Glutamatergic neuron (in vitro differentiated cells): Measurements from ENCODE around the gene PDE8B. TPM values are rescaled to one million over a fixed set of nuclear protein-coding genes. Genes with fewer than 3 reads are reported as not detected.

Source experiments
- DNase-seq: peaks from one replicate; pipeline ENCODE4 v3.0.0; 2022
- H3K27ac Mint-ChIP-seq: one replicate; pipeline ENCODE4 v1.8.0; 2020; ENCODE audit warnings: mild to moderate bottlenecking, mixed read lengths, inconsistent platforms; ENCODE audit not compliant: unreplicated experiment
- H3K27me3 Mint-ChIP-seq: one replicate; pipeline ENCODE4 v1.8.0; 2020; ENCODE audit warnings: mild to moderate bottlenecking, moderate library complexity, mixed read lengths, inconsistent platforms; ENCODE audit not compliant: unreplicated experiment
- H3K36me3 Mint-ChIP-seq: one replicate; pipeline ENCODE4 v1.8.0; 2020; ENCODE audit warnings: mild to moderate bottlenecking, mixed read lengths, inconsistent platforms; ENCODE audit not compliant: unreplicated experiment
- H3K4me1 Mint-ChIP-seq: one replicate; pipeline ENCODE4 v1.8.0; 2020; ENCODE audit warnings: mild to moderate bottlenecking, low read depth, mixed read lengths, inconsistent platforms; ENCODE audit not compliant: unreplicated experiment
- H3K4me3 Mint-ChIP-seq: one replicate; pipeline ENCODE4 v1.8.0; 2020; ENCODE audit warnings: mild to moderate bottlenecking, mixed read lengths, inconsistent platforms; ENCODE audit not compliant: unreplicated experiment
- H3K9me3 Mint-ChIP-seq: one replicate; pipeline ENCODE4 v1.8.0; 2020; ENCODE audit warnings: mild to moderate bottlenecking, moderate library complexity, mixed read lengths, inconsistent platforms; ENCODE audit not compliant: unreplicated experiment
- CTCF ChIP-seq: fragments of 200-600 bp; sonication (generic); IDR thresholded peaks from one replicate; pipeline ENCODE4 v1.5.0; 2021; ENCODE audit not compliant: partially characterized antibody, unreplicated experiment
- total RNA-seq: library from RNA; stranded (reverse); fragmentation: NEBNext Ultra II Directional; extraction: Animal tissue kit (Norgen Biotek cat#: 25700); gene quantifications from one replicate; pipeline ENCODE4 v1.2.1, GENCODE V29; 2021; ENCODE audit not compliant: unreplicated experiment

PDE8B gene
- total RNA-seq, 1 donor from 2014 or later: 1.1 TPM

GRCh38 chr5:77443670-77444069, 233.2 kb downstream of the PDE8B start:
- peaks cover 6% of the 10 kb centered on the region for H3K36me3 Mint-ChIP-seq
- no peak for DNase-seq

GRCh38 chr5:77444356-77444755, 233.9 kb downstream of the PDE8B start:
- H3K27me3 Mint-ChIP-seq: peaks cover 2% of the 10 kb centered on the region
- TF ChIP-seq CTCF: no peak
- peaks cover 6% of the 10 kb centered on the region for H3K36me3 Mint-ChIP-seq
- H3K4me3 Mint-ChIP-seq: no peak overlapping the region
- no peaks in the 10 kb centered on the region for H3K9me3 Mint-ChIP-seq
- no peak overlapping the region for H3K27ac Mint-ChIP-seq
- no peaks in the 10 kb centered on the region for H3K4me1 Mint-ChIP-seq
- no peak for DNase-seq

More at GRCh38 chr5:77443670-77444069, 233.2 kb downstream of the PDE8B start:
- no peak overlapping the region for H3K27ac Mint-ChIP-seq
- peaks cover 2% of the 10 kb centered on the region for H3K27me3 Mint-ChIP-seq
- no peaks in the 10 kb centered on the region for H3K9me3 Mint-ChIP-seq
- no peaks in the 10 kb centered on the region for H3K4me1 Mint-ChIP-seq
- no peak for TF ChIP-seq CTCF
- H3K4me3 Mint-ChIP-seq: no peak overlapping the region

- Mint-ChIP-seq H3K4me3 (no peak overlapping the region), H3K9me3 (no peaks in the 10 kb centered on the region), H3K27me3 (peaks cover 2% of the 10 kb centered on the region), H3K27ac (no peak overlapping the region), H3K36me3 (peaks cover 6% of the 10 kb centered on the region), H3K4me1 (no peaks in the 10 kb centered on the region)
- TF ChIP-seq CTCF: no peak
- no peak for DNase-seq
Measured at GRCh38 chr5:77448831-77449230, 238.4 kb downstream of the PDE8B start.

GRCh38 chr5:77449277-77449676, 238.8 kb downstream of the PDE8B start:
- H3K27ac Mint-ChIP-seq: no peak overlapping the region
- TF ChIP-seq CTCF: no peak
- no peak for DNase-seq
- H3K9me3 Mint-ChIP-seq: no peaks in the 10 kb centered on the region
- no peak overlapping the region for H3K4me3 Mint-ChIP-seq
- peaks cover 6% of the 10 kb centered on the region for H3K36me3 Mint-ChIP-seq
- peaks cover 2% of the 10 kb centered on the region for H3K27me3 Mint-ChIP-seq
- no peaks in the 10 kb centered on the region for H3K4me1 Mint-ChIP-seq

- H3K27ac Mint-ChIP-seq: no peak overlapping the region
- H3K4me3 Mint-ChIP-seq: no peak overlapping the region
Measured at GRCh38 chr5:77449981-77450380, 239.5 kb downstream of the PDE8B start.

More at GRCh38 chr5:77449981-77450380, 239.5 kb downstream of the PDE8B start:
- no peak for DNase-seq
- H3K9me3 Mint-ChIP-seq: no peaks in the 10 kb centered on the region
- TF ChIP-seq CTCF: no peak
- no peaks in the 10 kb centered on the region for H3K4me1 Mint-ChIP-seq
- peaks cover 2% of the 10 kb centered on the region for H3K27me3 Mint-ChIP-seq
- H3K36me3 Mint-ChIP-seq: peaks cover 6% of the 10 kb centered on the region
